Suprapubic skin (tissue), 4 donors: ENCODE measurements around the gene ATL2. TPM values are rescaled to one million over a fixed set of nuclear protein-coding genes. Genes with fewer than 3 reads are reported as not detected.

Source experiments
- DNase-seq, 2 donors: peaks; one replicate each; pipeline ENCODE4 v3.0.0-alpha.2; 2019; ENCODE audit warnings: low spot score in 2 of 2
- H3K27ac ChIP-seq: fragments of 200-600 bp; sonication (generic); one replicate; pipeline ENCODE4 v1.5.1; 2019
- H3K27me3 ChIP-seq: fragments of 200-600 bp; sonication (generic); one replicate; pipeline ENCODE4 v1.5.1; 2019
- H3K36me3 ChIP-seq: fragments of 200-600 bp; sonication (generic); one replicate; pipeline ENCODE4 v1.5.1; 2019
- H3K4me1 ChIP-seq: fragments of 200-600 bp; sonication (generic); one replicate; pipeline ENCODE4 v1.5.1; 2019
- H3K4me3 ChIP-seq: fragments of 200-600 bp; sonication (generic); one replicate; pipeline ENCODE4 v1.5.1; 2019; ENCODE audit warnings: mild to moderate bottlenecking
- H3K9me3 ChIP-seq: fragments of 200-600 bp; sonication (generic); one replicate; pipeline ENCODE4 v1.5.1; 2019
- CTCF ChIP-seq, 2 donors: fragments of 200-600 bp in 1 of 2; fragments of 450-650 bp in 1 of 2; sonication (generic) in 1 of 2; IDR thresholded peaks; one replicate each; pipeline ENCODE4 v1.5.1; 2016 to 2019; ENCODE audit warnings: antibody characterized with exemption in 2 of 2, mild to moderate bottlenecking in 1 of 2, moderate library complexity in 1 of 2
- EP300 ChIP-seq: sonication (generic); formaldehyde crosslinking; IDR thresholded peaks from one replicate; pipeline ENCODE4 v1.6.1; 2017; ENCODE audit warnings: antibody characterized with exemption
- POLR2A ChIP-seq, 2 donors: fragments of 450-650 bp; IDR thresholded peaks; one replicate each; pipeline ENCODE4 v1.6.1; 2017; ENCODE audit warnings: antibody characterized with exemption in 2 of 2, mild to moderate bottlenecking in 2 of 2, moderate library complexity in 2 of 2
- POLR2AphosphoS5 ChIP-seq, 3 donors: sonication (generic); formaldehyde crosslinking; IDR thresholded peaks; one replicate each; pipeline ENCODE4 v1.6.1; 2017; ENCODE audit warnings: antibody characterized with exemption in 3 of 3
- WGBS: methylation state at CpG from one replicate; pipeline ENCODE4 v1.1.5; 2018; 5-methylcytosine and 5-hydroxymethylcytosine counted together
- total RNA-seq, 4 donors: library from RNA; depleted of rRNA; stranded (reverse); fragments of >200 nt; gene quantifications; one replicate each; pipeline ENCODE4 v1.1.0, GENCODE V29; 2016

Gene ATL2
- total RNA-seq, 4 donors from 2014 or later = 144 to 230 (median 170) TPM

GRCh38 chr2:38245114-38245641, 131.9 kb downstream of the ATL2 start:
- Histone ChIP-seq H3K4me3 (no peak overlapping the region), H3K27me3 (no peaks in the 10 kb centered on the region), H3K27ac (no peak overlapping the region), H3K4me1 (peaks cover 18% of the 10 kb centered on the region), H3K36me3 (no peaks in the 10 kb centered on the region), H3K9me3 (no peaks in the 10 kb centered on the region)
- 48% methylated on average over 5 of the region's 5 CpGs for WGBS
- no peak for TF ChIP-seq POLR2AphosphoS5 (IDR thresholded peaks at IDR 0.05)
- no peak for TF ChIP-seq CTCF (IDR thresholded peaks at IDR 0.05)
- no peak for TF ChIP-seq EP300
- no peak for TF ChIP-seq POLR2A (IDR thresholded peaks at IDR 0.05)
- no peak for DNase-seq

DNA sequence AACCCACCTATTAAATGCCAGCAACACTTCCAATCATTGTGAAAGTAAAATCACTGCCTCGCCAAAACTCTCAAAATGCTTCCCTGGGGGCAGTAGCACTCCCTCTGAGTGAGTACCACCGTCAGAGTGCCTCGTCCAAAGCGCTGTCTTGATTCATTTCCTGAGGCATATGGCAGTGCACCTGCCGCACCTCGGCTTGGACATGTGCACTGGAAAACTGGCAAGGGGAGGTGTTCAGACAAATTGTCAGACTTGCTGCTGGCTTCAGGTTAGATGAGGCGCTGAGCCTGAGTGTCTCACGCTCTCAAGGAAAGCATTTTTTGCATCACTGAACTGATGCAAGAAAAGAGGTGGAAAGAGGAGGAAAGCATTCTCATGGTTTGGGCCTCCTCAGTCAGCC, 132.8 kb downstream of the ATL2 start:
- H3K27ac ChIP-seq = no peak overlapping the region
- no peak for DNase-seq
- 54% methylated on average over 8 of the region's 8 CpGs for WGBS

More for the DNA sequence above, 132.8 kb downstream of the ATL2 start:
- no peaks in the 10 kb centered on the region for H3K9me3 ChIP-seq
- H3K36me3 ChIP-seq = no peaks in the 10 kb centered on the region
- H3K4me3 ChIP-seq = no peak overlapping the region
- no peak for TF ChIP-seq POLR2AphosphoS5 (IDR thresholded peaks at IDR 0.05)
- H3K27me3 ChIP-seq = no peaks in the 10 kb centered on the region
- peaks cover 24% of the 10 kb centered on the region for H3K4me1 ChIP-seq

Other genes with a start within 250 kb of the ATL2 start
- gene HNRNPLL, start 225.7 kb upstream of the ATL2 start, total RNA-seq = 10 to 100 TPM; 13.1 to 54.6 (median 23.4) TPM